Vagina (tissue), 2 donors: Measurements from ENCODE around the gene C11orf58.

Experiments
- CTCF ChIP-seq, 3 experiments: fragments of 450-650 bp in 2 of 3; fragments of 200-600 bp in 1 of 3; sonication (generic) in 1 of 3; IDR thresholded peaks; one replicate each; pipeline ENCODE4 v1.5.1; 2017 to 2019; ENCODE audit warnings: antibody characterized with exemption in 3 of 3, mild to moderate bottlenecking in 2 of 3, moderate library complexity in 2 of 3
- POLR2A ChIP-seq, 2 donors: fragments of 450-650 bp; IDR thresholded peaks; one replicate each; pipeline ENCODE4 v1.6.1; 2017; ENCODE audit warnings: antibody characterized with exemption in 2 of 2, mild to moderate bottlenecking in 2 of 2, moderate library complexity in 2 of 2
- POLR2AphosphoS5 ChIP-seq, 2 donors: sonication (generic); formaldehyde crosslinking; IDR thresholded peaks; one replicate each; pipeline ENCODE4 v1.9.0; 2017; ENCODE audit warnings: antibody characterized with exemption in 2 of 2, mild to moderate bottlenecking in 2 of 2, low read depth in 1 of 2; ENCODE audit not compliant: insufficient read depth in 1 of 2

GRCh38 chr11:16789063-16789420 lies 50.6 kb downstream of the C11orf58 start:
- no peak for TF ChIP-seq POLR2A (IDR thresholded peaks at IDR 0.05)
- no peak for TF ChIP-seq CTCF (IDR thresholded peaks at IDR 0.05)
- TF ChIP-seq POLR2AphosphoS5 (IDR thresholded peaks at IDR 0.05; ENCODE audit: insufficient read depth in 1 of 2, low read depth in 1 of 2) = no peak
